T1000 (cell line): Measurements from ENCODE around the gene CGRRF1.
A peak's percentile ranks its signal among the peaks of the same experiment; 100 is the strongest.

Experiments
- DNase-seq: peaks from one replicate; lab custom pipeline; 2025; ENCODE audit warnings: mixed read lengths; lab: John Stamatoyannopoulos, UW

Gene CGRRF1

DNA sequence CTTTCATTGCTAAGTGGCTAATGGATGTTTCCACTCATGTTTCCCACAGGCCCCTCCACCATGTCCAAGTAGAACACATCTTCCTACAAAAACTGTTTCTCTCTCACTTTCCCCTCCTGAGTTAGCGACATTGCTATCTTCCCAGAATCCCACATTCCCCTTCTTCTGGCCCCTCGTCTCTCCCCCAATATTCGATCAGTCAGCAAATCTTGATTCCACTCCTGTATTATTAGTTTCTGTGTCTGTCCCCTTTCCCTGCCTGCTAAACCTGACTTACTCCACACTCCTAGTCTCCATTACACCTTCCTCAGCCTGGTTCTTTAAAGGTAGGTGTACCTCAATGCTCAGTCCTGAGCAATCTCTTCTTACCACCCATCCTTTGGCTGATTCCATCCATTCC, 37.9 kb downstream of the CGRRF1 start:
- DNase-seq = no peak

DNA sequence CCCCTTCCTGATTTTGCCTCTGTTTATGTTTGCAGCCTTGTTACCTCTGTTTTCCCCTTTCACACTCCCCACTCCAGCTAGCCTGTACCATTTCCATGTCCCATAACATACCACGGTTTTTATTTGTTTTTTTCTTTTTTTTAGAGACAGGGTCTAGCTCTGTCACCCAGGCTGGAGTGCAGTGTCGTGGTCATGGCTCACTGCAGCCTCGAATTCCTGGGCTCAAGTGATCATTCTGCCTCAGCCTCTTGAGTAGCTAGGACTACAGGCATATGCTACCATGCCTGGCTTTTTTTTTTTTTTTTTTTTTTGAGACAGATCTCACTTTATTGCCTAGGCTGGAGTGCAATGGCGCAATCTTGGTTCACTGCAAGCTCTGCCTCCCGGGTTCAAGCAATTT, 38.8 kb downstream of the CGRRF1 start:
- no peak for DNase-seq

DNA sequence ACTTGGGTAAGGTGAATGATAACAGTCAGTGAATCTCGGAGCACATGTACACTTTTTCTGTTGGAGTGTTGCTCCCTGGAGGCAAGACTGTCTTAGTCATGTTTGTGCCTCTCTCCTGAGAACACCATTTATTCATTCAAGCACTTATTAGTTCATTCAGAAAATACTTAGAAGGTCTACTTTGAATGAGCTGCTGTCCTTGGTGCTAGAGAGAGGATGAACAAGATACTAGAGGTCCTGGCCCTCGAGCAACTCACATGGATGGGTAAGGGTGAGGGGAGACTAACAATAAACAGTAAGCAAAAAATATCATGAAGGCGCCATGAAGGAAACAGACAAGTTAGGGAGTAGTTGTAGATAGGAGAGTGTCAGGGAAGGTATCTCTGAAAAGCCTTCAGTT, 40.2 kb downstream of the CGRRF1 start:
- DNase-seq = no peak

DNA sequence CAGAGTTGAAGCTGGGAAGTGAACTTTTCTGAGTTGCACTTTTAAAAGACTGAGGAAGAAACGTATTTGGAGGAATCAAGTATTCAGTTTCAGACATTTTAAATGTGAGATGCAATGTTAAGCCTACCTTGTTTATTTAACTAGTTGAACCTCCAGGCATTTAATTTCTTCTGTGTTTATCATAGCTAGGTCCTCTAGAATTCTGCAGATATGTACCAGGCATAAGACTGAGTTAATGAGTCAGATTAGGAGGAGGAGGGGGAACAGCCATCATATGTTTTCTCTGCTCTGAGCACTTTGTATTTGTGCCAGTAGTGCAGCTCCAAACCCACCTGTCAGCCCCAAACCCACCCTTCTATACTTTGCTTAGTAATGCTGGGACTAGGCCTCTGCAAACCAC, 40.8 kb downstream of the CGRRF1 start:
- no peak for DNase-seq

DNA sequence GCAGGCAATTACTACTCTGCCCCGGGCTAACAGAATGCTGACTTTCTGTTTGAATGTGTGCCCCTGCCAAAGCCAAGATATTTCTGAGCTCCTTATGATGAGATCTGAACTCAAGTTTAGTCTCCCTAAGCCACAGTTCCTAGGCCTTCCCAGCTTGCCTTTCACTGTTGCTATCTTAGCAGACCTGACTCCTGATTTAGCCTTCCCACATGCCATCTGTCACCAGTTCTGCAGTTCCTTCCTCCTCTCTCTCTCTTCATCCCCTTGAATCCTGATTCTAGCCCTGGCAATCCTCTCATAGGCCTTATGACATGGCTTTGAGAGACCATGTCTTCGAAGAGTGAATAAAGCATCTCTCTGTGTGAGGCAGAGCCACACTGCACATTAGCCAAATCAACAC, 44.7 kb downstream of the CGRRF1 start:
- DNase-seq = no peak

DNA sequence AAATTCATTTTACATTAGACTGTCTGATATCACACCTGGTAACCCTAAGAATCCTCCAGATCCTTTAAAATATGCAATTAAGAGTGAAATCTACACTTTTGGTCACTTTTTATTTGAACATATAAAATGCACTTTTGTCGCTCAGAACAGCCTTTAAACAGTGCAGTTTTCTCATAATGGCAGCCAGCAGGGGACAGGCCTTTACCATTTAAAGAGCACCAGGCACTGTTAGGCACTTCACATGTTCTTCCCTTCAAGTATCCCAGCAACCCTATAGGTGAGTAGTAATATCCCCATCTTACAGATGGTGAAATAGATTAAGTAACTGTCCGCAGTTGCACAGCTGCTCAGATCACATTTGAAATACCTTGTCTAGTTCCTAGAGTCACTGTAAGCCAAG, 45.9 kb downstream of the CGRRF1 start:
- DNase-seq = no peak

DNA sequence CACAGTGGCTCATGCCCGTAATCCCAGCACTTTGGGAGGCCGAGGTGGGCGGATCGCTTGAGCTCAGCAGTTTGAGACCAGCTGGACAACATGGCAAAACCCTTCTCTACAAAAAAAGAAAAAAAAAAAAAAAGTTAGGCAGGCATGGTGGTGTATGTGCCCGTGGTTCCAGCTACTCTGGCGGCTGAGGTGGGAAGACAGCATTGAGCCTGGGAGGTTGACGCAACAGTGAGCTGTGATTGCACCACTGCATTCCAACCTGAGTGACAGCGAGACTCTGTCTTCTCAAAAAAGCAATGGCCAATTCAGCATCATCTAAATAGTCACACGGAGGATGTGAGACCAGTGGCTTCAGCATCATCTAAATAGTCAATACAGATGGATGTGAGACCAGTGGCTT, 46.8 kb downstream of the CGRRF1 start:
- DNase-seq = no peak

DNA sequence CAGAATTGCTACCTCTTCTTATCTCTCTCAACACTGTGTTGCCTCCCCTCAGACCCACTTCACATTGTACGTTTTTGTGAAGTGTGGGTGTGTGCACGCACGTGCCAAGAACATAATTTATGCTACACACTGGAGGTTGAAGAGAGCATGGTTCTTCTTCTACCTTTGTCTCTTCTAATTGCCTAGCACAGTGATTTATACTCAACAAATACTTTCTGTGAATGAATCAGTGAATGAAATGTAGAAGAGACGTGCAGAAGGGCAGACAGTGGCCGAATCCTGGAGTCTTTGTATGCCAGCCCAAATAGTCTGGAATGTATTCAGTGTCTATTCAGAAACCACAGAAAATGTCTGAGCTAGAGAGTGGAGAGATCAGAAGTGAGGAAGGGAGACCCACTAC, 52.6 kb downstream of the CGRRF1 start:
- no peak for DNase-seq

DNA sequence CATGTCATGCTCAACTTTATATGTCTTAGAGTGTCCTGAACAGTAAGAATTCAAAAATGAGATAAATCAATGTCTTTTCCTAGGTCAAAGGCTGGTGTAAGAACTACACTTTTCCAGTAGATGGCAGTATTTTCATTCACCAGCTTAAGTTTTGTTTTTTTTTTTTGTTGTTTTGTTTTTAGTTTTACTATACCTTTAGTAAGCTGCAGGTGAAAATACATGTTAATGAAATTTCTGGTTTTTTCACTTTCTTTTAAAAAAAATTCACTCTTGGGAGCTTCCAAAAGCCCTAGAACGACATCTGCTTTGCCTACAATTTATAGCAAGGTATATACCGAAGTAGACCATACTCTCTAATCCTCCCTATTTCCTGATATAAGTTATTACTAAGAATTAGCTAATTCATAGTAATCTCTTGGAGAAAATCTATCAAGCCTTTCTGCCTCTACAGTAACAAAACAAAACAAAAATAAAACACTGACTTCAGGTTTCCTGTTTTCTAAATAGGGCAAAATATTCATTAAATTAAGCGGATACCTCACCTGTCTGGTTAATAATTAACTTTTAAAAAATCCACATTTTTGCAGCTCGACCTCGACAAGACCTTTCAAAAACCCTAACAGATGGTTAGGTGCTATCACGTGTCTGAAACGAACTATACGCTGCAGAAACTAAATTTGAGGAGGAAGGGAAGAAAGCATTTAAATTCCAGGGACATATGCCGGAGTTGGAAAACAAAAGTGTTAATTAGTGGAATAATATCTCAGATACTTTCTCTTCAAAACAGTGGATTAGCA, 54.6 kb downstream of the CGRRF1 start:
- DNase-seq = no peak

DNA sequence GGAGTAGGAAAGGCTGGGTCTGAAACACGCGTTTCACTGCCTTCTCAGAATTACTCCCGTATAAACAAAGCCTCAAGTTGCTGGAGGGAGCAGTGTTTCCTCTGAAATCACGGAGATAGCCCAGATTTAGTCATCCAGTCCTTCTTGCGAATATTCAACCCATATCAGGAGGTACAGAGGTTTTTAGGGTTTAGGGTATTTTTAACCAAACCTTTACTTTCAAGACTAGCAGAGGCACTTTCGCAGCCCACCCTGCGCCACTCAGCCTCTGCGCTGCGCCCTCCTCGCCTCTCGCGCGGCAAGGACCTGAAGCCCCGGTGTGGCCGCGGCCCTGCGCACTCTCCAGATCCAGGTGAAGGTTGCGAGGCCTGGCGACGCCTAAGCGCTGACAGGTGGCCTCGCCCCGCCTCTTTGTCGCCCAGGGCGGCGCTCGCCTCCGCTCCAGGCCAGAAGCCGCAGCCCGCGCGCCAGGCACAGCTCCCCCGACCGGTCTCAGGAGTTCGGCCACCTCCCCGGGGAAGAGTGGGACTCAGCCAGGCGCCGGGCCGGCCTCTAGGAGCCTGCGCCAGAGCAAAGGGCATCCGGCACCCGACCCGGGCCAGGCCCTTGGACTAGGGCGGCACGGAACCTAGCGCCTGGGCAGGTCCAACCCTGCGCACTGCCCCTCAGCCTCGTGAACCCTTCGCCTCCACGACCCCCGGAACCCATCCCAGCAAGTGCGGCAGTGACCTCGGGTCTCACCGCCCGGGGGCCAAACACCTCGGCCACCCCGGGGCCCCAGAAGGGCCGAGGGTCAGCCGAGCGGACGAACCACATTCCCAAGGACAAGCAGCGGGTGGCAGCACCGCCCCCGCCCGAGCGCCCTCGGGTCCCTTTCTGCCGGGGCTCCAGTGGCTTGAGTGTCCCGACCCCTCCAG, 55.4 kb downstream of the CGRRF1 start:
- DNase-seq = no peak

DNA sequence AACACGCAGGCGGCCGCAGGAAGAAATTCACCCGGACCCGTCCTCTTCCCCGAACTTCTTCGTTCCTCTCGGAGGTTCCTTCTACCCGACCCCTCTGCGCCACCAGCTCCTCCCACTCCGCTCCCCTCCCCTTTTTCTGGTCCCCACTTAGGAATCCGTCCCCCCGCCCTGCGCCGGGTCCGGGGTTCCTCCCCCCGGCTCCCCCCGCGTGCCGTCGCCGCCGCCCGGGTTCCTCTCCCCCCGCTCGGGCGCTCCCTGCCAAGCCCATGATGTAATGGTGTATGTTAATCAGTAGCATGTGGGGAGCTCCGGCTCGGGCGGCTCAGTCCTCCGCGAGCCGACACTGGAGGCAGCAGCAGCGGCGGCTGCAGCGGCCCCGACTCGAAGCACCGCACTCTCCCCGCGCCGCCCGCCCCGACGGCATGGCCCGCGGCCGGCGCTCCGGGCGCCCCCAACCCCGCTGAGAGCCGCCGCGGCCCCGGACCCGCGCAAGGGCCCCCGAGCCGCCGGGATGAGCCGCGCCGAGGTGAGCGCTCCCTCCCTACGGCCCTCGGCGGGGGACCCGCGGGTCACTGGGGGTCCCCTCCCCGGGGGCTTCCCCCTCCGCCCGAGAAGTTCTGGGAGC, 56.2 kb downstream of the CGRRF1 start:
- peak; percentile 88 for DNase-seq

DNA sequence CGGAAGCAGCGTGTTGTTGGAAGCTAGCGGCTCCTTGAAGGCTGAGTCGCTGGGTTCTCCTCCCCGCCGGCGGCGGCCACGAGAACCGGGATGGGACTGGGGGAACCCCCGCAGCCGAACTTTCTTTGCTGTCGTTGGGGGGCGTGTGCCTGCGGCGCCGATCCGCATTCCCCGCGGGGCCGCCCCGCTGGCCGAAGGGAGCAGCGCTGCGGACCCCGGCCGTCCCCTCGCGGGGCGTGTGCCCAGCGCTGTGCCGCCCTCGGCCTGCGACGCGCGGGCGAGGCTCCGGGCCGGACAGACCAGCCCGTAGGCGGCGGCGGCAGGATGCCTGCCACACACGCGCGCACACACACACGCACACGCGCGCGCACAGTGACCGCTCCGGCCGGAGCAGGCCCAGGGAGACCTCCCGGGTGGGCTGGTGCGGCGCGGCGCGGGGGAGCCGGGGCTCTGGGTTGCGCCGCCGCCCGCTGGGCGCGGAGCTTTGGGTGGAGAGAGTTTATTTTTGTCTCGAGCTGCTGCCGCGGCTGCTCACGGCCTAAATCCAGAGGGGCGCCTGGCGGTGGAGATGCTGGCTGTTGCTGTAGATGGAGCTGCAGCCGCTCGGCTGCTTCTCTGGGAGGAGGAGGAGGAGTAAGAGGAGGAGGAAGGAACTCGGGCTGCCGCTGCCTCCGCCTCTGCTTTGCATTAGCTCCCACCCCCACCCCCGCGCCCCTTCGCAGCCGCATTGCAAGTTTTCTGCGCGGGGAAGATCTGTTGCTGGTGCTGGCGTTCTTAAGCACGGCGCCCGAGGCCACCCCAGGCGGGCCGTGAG, 56.9 kb downstream of the CGRRF1 start, which contains the start of gene SAMD4A:
TSS of gene SAMD4A (plus strand) at position 719 of the 814 bp plus-strand sequence. CDS start 789 bp downstream, outside the sequence.
- DNase-seq = peak; percentile 52

DNA sequence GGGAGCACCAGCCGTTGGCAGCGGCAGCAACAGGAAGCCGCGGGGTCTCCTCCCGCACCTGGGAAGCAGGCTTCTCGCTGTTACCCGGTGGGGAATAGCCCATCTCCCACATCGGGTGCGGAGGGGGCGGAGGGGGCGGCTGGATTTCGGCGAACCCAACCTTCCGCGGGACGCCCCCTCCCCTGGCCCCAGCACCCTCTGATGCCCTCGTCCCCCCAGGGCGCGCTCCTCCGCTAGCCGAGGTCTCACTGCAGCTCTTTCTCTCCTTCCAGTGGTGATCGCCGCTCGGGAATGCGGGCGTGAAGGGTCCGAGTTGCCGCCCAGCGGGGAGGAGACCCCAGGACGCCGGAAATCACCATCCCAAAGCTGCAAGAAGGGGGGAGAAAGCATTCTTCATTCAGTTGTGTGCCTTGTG, 57.5 kb downstream of the CGRRF1 start:
- DNase-seq = no peak

DNA sequence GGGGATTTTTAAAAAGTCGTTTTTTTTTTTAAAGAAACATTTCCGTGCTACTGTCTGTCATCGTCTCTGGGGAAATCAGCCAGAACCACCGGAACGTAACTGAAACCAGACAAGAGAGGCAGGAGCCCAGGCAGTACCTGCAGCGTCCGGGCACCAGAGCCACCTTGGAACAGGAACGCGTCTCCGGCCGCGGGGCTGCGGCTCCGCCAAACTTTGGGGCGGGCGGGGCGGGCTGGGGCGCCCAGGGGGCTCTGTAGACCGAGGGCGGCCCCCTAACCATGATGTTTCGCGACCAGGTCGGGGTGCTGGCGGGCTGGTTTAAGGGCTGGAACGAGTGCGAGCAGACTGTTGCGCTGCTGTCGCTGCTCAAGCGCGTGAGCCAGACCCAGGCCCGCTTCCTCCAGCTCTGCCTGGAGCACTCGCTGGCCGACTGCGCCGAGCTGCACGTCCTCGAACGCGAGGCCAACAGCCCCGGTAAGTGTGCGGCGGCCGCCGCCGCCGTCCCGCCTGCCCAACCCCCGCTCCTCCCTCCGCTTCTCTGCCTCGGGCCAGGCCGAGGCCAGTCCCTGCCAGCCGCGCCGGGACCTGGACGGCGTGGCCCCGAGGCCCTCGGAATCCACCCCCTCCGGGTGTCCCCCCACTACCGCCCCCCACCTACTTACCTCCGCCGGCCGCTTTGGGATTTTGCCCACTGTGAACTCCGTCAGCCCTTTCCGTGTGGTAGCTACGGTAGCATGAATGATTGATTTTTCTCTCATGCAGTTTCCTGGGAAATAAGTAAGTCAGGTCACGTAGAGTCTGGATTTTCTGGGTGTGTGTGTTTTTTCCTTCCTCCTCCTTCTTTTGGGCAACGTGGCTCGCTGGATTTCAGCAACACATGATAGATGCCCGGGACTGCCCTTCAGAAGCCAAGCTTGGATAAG, 58.2 kb downstream of the CGRRF1 start:
- DNase-seq = no peak

DNA sequence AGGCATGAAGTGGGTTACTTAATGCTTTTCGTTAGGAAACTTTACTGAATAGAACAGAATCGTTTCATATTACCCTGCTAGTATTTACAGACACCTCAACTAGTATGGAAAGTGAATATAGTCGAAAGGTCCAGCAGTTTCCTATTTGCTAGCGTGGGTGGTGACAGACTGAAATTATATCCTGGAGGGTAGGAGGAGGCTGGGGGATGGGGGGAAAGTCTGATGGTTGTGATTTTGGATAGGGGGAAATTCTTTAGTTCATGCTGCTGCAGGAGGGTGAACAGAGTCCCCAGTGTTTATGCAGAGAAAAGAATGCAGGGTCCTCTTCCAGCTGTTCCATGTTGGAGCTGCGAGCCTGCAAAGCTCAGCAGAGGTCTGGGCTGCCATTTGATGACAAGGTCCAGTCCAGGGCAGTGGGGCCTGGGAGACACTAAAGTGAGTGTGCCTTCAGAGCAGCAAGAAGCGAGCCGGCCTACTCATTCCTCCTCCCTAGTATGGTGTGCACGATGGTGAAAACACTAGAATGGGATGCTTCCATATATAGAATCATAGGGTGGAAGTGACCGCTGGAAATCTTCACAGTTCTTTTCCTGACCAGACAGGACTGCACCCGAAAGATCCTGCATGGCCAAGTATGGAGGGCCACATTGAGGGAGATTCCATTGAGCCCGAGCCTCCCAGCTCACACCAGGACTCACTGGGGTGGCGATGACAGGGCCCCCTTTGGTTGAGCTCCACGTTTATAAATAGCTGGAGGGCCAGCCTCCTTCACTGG, 59.3 kb downstream of the CGRRF1 start:
- DNase-seq = no peak

DNA sequence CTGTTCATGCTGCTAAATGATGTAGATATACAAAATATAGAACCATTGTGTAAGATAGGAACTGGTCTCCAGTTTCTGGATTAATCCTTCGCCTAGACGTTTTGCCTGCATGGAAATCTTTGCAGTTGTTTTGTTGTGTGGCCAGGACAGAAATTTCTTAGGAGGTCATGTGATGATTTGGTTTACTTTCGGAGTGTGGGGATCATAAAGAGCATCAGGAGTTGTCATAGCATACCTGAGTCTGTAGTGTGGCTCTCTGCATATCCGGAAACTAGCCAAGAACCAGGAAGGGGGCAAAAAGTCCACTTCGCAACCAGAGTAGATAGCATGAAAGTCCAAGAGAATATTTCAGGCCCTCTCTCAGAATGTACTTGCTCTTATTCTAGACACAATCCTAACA, 60.3 kb downstream of the CGRRF1 start:
- no peak for DNase-seq

DNA sequence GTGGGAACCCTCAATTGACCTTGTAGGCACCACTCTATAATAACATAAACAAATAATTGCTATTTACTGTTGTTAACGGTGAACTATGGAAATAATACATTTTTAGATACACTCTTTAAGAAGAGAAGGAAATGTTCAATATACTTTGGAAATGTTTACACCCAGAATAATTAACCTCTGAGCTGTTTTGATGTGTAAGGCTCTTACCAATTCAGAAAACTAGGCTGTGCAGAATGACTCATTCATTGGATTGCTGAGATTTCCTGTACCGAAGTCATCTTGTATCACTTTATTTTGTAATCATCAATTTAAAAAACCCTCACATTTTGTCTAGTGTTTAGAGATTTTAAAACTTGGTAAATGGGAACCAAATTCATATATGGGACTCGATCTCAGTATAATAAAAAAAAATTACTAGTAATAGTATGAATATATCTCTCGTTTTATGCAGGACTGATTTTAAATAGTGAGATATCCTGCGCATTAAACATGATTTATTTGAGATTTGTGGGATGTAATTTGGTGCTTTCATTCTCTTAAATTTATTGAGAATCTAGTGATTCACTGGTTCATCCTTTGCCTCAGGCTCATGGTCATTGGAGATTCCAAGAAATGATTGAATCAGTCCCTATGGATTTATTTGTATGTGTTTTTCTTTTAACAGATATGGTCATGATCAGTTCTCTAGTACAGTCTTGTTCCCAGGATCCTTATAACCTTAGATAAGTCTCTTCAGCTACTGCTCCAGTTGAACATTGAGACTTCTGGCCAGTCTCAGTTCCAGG, 61.1 kb downstream of the CGRRF1 start:
- no peak for DNase-seq

DNA sequence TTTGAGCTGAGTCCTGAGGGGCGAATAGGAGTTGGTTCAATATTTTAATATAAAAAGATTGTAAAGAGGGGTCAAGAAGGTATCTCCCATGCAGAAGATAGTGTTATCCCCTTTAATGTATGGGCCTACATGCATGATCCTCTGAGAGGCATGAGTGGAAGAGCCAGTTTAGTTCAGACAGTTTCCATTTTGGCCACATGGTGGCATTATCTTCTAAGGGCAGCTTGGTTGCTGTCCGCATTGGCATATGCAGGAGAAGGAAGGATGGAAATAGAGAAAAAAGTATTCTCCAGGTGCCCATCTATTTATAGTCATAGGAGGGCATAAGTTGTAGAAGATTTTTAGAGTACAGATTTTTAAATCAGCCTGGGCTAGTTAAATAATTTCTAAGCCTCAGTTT, 62.6 kb downstream of the CGRRF1 start:
- DNase-seq = peak; percentile 32

DNA sequence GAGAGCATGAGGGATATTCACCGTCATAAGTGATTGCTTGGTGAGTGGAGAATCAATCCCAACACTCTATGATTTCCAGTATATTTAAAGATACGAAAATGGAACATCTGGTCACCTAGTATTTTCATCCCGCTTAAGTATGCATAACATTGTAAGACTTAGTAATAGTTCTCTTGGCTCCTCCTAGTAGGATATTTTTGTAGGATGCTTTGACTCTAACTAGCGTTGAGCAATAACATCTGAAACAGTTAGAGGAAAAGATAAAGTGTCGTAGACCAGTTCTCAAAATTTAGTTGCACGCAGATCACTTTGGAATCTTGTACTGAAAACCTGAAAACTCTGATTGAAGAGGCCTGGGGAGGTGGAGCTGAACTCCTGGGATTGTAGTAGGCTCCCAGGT, 64.8 kb downstream of the CGRRF1 start:
- DNase-seq = no peak
